HepG2 (cell line): ENCODE data around the gene FGFR4. TPM values are rescaled to one million over a fixed set of nuclear protein-coding genes. Genes with fewer than 3 reads are reported as not detected.

ENCODE experiments used
- CREM ChIP-seq, 2 experiments: sonication (generic) in 1 of 2; formaldehyde crosslinking in 1 of 2; IDR thresholded peaks; 2 replicates each; pipeline versions ENCODE4 v1.4.0 to v1.6.1; 2016 to 2020; ENCODE audit warnings: antibody characterized with exemption in 1 of 2, mild to moderate bottlenecking in 1 of 2, missing genetic modification reagents in 1 of 2
- HMG20A ChIP-seq: IDR thresholded peaks from 2 replicates; pipeline ENCODE4 v1.6.1; 2016; ENCODE audit warnings: borderline replicate concordance
- IRF2 ChIP-seq: IDR thresholded peaks from 2 replicates; pipeline ENCODE4 v1.6.1; 2018; ENCODE audit warnings: missing genetic modification reagents, missing compliant biosample characterization
- KLF12 ChIP-seq: sonication (generic); formaldehyde crosslinking; IDR thresholded peaks from 2 replicates; pipeline ENCODE4 v1.4.0; 2020; ENCODE audit warnings: missing genetic modification reagents, borderline replicate concordance
- MNT ChIP-seq: fragments of 450-650 bp; IDR thresholded peaks from 2 replicates; pipeline ENCODE4 v1.6.1; 2016
- PREB ChIP-seq: sonication (generic); formaldehyde crosslinking; IDR thresholded peaks from 2 replicates; pipeline ENCODE4 v1.4.0; 2020; ENCODE audit warnings: missing genetic modification reagents
- RAD51 ChIP-seq: fragments of 450-650 bp; IDR thresholded peaks from 2 replicates; pipeline ENCODE4 v1.6.1; 2016; ENCODE audit warnings: borderline replicate concordance
- RBAK ChIP-seq: sonication (generic); formaldehyde crosslinking; IDR thresholded peaks from 2 replicates; pipeline ENCODE4 v1.5.1; 2020; ENCODE audit warnings: mild to moderate bottlenecking, missing genetic modification reagents
- RFXANK ChIP-seq: IDR thresholded peaks from 2 replicates; pipeline ENCODE4 v1.6.1; 2016
- SAP130 ChIP-seq: IDR thresholded peaks from 2 replicates; pipeline ENCODE4 v1.6.1; 2016; ENCODE audit warnings: low read depth
- ZBTB2 ChIP-seq: sonication (generic); formaldehyde crosslinking; IDR thresholded peaks from 2 replicates; pipeline ENCODE4 v1.8.0; 2022; ENCODE audit warnings: low read depth, missing genetic modification reagents
- ZFP41 ChIP-seq: sonication (generic); formaldehyde crosslinking; IDR thresholded peaks from 2 replicates; pipeline ENCODE4 v1.4.0; 2020; ENCODE audit warnings: mild to moderate bottlenecking, missing genetic modification reagents, borderline replicate concordance
- ZNF292 ChIP-seq: sonication (generic); formaldehyde crosslinking; IDR thresholded peaks from 2 replicates; pipeline ENCODE4 v1.8.1; 2022; ENCODE audit warnings: mild to moderate bottlenecking, low read depth, missing genetic modification reagents, borderline replicate concordance
- ZNF367 ChIP-seq: sonication (generic); formaldehyde crosslinking; IDR thresholded peaks from 2 replicates; pipeline ENCODE4 v1.4.0; 2020; ENCODE audit warnings: missing genetic modification reagents, borderline replicate concordance
- ZNF547 ChIP-seq: sonication (generic); formaldehyde crosslinking; IDR thresholded peaks from 2 replicates; pipeline ENCODE4 v1.5.1; 2020; ENCODE audit warnings: mild to moderate bottlenecking, missing genetic modification reagents
- ZNF574 ChIP-seq: sonication (generic); formaldehyde crosslinking; IDR thresholded peaks from 2 replicates; pipeline ENCODE4 v1.4.0; 2020; ENCODE audit warnings: missing genetic modification reagents
- ZNF674 ChIP-seq: sonication (generic); formaldehyde crosslinking; IDR thresholded peaks from 2 replicates; pipeline ENCODE4 v1.5.0; 2020; ENCODE audit warnings: low read depth, mild to moderate bottlenecking, missing genetic modification reagents
- ZNF704 ChIP-seq: sonication (generic); formaldehyde crosslinking; IDR thresholded peaks from 2 replicates; pipeline ENCODE4 v1.8.1; 2023; ENCODE audit warnings: mild to moderate bottlenecking, inconsistent platforms, moderate library complexity, missing genetic modification reagents, borderline replicate concordance
- ZSCAN25 ChIP-seq: sonication (generic); formaldehyde crosslinking; IDR thresholded peaks from 2 replicates; pipeline ENCODE4 v1.8.0; 2022; ENCODE audit warnings: mild to moderate bottlenecking, missing genetic modification reagents
- polyA plus RNA-seq, 8 experiments: library from polyadenylated mRNA; depleted of rRNA in 3 of 8; stranded (reverse) in 7 of 8; unstranded in 1 of 8; fragments of >200 nt; fragmentation: Illumina TruSeq in 4 of 8; extraction: Trizol in 4 of 8; gene quantifications; 2 replicates each; pipeline versions ENCODE4 v1.2.1 to v1.2.3, GENCODE V29; 2011 to 2016; ENCODE audit warnings: low read depth in 4 of 8, missing spikeins in 1 of 8, mixed read lengths in 1 of 8; ENCODE audit not compliant: insufficient read depth in 1 of 8
- total RNA-seq, 5 experiments: library from RNA; depleted of rRNA; stranded (reverse); fragments of >200 nt; fragmentation: Illumina TruSeq; extraction: Trizol; gene quantifications; 2 replicates each; pipeline ENCODE4 v1.2.3, GENCODE V29; 2016; ENCODE audit warnings: low read depth in 1 of 5

The FGFR4 gene
- total and polyA plus RNA-seq, 2 of the 13 experiments (the other 11 are each of a cell fraction or from before 2014, with no cell fraction given), result 129 to 219 TPM

- TF ChIP-seq KLF12 (CRISPR knock-in tag) (peak; percentile 92), RBAK (CRISPR knock-in tag) (no peak), RFXANK (CRISPR knock-in tag) (peak; percentile 51; the same call in 1 of the 2 replicates), SAP130 (CRISPR knock-in tag) (peak; percentile 87; the same call in 1 of the 2 replicates), ZNF704 (CRISPR knock-in tag) (no peak; the same call in none of the 2 replicates), ZBTB2 (CRISPR knock-in tag) (peak; percentile 48; the same call in 1 of the 2 replicates), IRF2 (CRISPR knock-in tag) (peak; percentile 84; the same call in 1 of the 2 replicates), ZNF367 (CRISPR knock-in tag) (no peak), ZNF292 (no peak), HMG20A (CRISPR knock-in tag) (no peak; the same call in 1 of the 2 replicates), CREM (IDR thresholded peaks at IDR 0.05) (no peak), CREM (CRISPR knock-in tag; IDR thresholded peaks at IDR 0.05) (no peak), MNT (peak; percentile 18; the same call in 1 of the 2 replicates), ZSCAN25 (CRISPR knock-in tag) (0 out of 2 replicates have a peak, but pooled peaks have one; percentile 32), ZFP41 (CRISPR knock-in tag) (no peak), ZNF547 (CRISPR knock-in tag) (peak; percentile 16; the same call in 1 of the 2 replicates), ZNF674 (CRISPR knock-in tag) (0 out of 2 replicates have a peak, but pooled peaks have one; percentile 81), ZNF574 (CRISPR knock-in tag) (peak; percentile 90), PREB (CRISPR knock-in tag) (no peak), RAD51 (no peak)
Observed at GRCh38 chr5:177086654-177087397, at the start of gene FGFR4 (continued).
